ENCODE measurements around the gene FAM20C.

Gene FAM20C

GRCh38 chr7:211033-211714 lies 18.8 kb downstream of the FAM20C start:
- DNase-seq, result no peak

DNA sequence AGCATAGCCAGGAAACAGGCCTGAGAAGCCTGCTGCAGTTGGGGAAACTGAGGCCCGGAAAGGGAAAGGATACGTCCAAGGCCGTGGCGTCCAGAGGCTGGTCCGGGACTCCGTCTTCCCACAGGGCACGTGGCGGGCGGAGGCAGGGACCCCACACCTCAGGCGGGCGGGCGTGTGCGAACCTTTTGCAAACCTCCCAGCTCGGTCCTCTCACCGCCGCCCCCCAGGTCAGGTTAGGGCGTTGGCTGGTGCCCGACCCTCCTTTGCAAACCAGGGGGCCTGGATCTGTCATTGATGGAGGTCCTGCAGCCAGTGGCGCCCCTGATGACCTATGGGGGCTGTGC lies 19.3 kb downstream of the FAM20C start:
- DNase-seq, result no peak

DNA sequence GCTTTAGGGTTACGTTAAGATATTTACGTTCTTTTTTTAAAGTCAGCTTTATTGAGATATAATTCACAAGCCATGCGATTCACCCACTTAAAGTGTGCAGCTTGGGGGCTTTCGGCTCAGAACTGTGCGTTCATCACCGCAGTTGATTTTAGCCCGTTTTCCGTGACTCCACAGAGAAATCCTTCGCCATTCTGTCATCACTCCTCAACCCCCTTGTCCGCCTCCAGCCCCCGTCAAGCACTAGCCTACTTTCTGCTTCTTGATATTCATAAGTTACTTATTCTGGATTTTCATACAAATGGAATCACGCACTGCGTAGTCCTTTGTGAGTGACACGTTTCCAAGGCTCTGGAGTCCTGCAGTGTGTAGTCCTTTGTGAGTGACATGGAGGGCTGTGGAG lies 20.4 kb downstream of the FAM20C start:
- DNase-seq, result no peak

DNA sequence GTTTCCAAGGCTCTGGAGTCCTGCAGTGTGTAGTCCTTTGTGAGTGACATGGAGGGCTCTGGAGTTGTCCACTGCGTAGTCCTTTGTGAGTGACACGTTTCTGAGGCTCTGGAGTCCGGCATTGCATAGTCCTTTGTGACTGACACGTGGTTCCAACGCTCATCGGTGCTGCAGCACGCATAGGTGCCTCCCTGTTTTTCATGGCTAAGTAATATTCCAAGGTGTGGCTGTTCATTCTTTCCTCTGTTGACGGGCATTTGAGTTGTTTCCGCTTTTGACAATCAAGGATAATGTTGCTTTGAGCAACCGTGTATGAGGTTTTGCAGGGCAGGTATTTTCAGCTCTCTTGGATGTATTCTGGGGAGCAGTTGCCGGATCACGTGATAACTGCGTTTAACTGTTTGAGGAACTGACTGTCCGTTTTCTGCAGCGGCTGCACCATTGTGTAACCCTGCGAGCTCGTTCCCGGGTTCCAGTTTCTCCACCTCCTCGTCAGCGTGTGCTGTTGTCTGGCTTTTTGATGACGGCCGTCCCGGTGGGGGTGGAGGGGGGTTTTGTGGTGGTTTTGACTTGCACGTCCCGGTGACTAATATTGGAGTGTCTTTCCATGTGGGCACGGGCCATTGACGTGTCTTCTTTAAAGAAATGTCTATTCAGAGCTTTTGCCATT lies 21.1 kb downstream of the FAM20C start:
- DNase-seq, result no peak

GRCh38 chr7:214410-215212 lies 22.2 kb downstream of the FAM20C start:
- DNase-seq, result no peak

DNA sequence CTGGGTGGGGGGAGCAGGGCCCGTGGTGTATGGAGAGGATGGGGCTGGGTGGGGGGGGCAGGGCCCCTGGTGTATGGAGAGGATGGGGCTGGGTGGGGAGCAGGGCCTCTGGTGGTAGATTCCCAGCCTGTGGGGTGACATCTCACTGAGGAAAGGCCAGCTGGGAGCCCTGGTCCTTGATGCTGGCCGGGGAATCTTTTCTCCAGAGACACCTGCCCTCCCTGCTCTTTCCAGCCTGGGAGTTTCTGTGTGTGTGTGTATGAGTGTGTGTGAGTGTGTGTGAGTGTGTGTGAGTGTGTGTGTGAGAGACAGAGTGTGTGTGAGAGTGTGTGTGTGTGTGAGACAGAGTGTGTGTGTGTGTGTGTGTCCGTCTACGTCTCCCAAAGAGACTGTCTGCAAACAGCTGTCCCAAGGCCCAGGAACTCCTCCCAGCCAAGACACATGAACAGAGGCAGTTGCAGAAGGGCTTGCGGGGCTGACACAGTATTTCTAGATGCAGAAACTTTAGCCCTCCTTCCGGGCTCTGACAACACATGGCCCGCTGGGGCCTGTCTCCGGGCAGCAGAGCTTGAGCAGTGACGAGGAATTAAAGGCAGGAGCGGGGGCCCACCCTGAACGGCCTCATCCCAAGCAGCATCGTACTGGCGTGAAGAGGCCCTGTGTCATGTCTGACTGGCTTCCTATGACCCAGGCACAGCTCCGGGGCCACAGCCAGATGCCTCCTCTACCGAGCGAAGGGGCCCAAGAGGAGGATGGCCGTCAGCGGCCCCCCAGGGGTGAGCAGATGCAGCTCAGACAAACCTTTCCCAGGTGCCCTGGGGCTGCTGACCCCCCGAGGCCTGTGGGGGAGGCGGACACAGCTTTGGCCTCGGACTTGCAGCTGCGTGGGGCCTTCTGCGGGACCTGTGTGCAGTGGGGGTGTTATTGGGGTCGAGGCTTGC lies 24.3 kb downstream of the FAM20C start:
- no peak for DNase-seq

- DNase-seq, result no peak
These were observed 25.4 kb downstream of the FAM20C start for GRCh38 chr7:217781-218180.

- DNase-seq, result no peak
These were observed 25.9 kb downstream of the FAM20C start for GRCh38 chr7:218316-218715.

GRCh38 chr7:218896-219580 lies 26.7 kb downstream of the FAM20C start:
- no peak for DNase-seq

DNA sequence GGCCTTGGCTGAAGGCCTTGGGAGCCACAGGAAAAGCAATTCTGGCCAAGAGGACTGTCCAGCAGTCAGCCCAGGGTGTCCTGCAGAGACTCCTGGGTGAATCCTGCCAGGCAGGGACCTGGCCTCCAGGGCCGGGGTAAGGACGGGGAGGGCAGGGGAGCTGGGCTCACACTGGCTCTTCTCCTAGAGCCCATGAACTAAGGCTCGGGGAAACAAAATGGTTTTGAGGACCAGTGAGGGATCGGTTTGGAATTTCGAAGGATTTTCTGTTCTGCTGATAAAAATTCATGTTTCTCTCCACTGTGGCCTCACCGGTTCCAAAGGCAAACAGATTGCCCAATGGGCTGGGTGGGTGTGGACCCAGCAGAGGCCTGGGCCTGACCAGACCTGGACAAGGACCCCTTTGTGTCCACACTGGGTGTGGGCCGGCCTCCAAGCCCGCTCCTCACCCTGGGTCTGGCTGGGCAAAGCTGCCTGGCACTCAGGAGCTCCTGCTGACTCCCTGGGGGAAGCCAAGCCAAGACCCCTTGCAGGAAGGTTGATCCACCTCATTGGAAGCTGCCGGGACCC lies 27.3 kb downstream of the FAM20C start:
- no peak for DNase-seq

DNA sequence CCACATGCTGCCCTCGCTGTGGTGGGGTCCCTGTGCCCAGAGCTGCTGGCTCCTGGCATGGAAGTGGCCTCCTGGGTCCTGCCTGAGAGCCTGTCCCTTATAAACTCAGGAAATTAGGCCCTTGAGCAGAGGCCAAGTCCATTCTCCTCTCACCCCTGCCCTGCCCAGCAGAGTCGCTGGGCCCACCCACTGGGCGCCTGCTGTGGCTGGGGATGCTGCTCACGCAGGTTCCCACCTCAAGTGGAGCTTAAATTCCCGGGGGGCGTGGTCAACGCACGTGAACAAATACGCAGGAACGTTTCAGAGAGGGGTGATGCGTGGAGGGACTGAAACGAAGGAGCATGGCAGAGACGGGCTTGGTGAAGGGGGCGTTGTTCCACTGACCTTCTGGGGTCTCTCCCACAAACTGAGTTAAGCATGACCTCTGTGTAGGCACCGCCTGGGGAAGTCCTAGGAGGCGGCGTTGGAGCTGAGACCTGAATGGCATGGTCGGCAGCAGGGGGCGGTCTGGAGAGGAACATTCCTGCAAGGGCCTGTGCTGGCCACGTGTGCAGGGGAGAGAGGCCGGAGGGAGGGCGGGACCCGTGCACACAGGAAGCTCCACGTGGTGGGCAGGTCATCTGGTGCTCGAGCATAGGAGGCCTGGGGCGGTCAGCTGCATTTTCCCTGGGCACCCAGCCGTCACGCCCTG lies 27.9 kb downstream of the FAM20C start:
- DNase-seq, result no peak

- DNase-seq, result no peak
These were observed 29.8 kb downstream of the FAM20C start for GRCh38 chr7:221978-222715.

DNA sequence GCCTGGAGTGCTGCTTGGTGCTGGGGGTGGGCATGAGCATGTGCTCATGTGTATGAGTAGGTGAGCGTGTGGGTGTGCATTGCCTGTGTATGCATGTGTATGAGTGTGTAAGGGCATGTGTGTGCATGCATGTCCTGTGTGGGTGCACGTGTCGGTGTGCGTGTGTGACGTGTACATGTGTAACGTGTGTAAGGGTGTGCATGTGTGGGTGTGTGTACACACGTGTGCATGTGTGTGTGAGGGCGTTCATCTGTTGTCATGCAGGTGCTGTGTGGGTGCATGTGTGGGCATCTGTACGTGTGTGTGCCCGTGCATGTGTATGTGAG lies 30.3 kb downstream of the FAM20C start:
- no peak for DNase-seq

GRCh38 chr7:223118-223800 lies 30.9 kb downstream of the FAM20C start:
- DNase-seq, result no peak

DNA sequence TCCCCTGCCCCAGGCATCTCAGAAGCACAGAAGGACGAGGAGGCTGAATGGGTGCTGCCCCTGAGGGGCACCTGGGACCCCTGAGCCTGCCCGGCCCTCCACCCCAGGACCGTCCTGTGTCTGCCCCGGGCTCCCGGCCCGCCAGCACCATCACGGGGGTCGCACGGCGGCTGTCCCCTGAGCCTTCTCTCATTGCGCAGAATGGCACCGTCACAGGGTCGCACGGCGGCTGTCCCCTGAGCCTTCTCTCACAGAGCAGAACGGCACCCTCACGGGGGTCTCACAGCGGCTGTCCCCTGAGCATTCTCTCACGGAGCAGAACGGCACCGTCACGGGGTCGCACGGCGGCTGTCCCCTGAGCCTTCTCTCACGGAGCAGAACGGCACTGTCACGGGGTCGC lies 31.5 kb downstream of the FAM20C start:
- DNase-seq, result no peak

GRCh38 chr7:226281-226895 lies 34.0 kb downstream of the FAM20C start:
- DNase-seq, result no peak

GRCh38 chr7:227926-228325 lies 35.6 kb downstream of the FAM20C start:
- no peak for DNase-seq

- no peak for DNase-seq
These were observed 36.2 kb downstream of the FAM20C start for GRCh38 chr7:228610-229009.

- DNase-seq, result no peak
These were observed 37.0 kb downstream of the FAM20C start for GRCh38 chr7:229184-229964.

Measured in bone marrow (tissue), 2 donors.